ENCODE results near the gene AKNAD1. TPM values are rescaled to one million over a fixed set of nuclear protein-coding genes. Genes with fewer than 3 reads are reported as not detected.
A peak's percentile ranks its signal among the peaks of the same experiment; 100 is the strongest.

Gene AKNAD1
- total and polyA plus RNA-seq, 2 of the 4 experiments (the other 2 are of a cell fraction): 0.07 to 0.18 TPM

DNA sequence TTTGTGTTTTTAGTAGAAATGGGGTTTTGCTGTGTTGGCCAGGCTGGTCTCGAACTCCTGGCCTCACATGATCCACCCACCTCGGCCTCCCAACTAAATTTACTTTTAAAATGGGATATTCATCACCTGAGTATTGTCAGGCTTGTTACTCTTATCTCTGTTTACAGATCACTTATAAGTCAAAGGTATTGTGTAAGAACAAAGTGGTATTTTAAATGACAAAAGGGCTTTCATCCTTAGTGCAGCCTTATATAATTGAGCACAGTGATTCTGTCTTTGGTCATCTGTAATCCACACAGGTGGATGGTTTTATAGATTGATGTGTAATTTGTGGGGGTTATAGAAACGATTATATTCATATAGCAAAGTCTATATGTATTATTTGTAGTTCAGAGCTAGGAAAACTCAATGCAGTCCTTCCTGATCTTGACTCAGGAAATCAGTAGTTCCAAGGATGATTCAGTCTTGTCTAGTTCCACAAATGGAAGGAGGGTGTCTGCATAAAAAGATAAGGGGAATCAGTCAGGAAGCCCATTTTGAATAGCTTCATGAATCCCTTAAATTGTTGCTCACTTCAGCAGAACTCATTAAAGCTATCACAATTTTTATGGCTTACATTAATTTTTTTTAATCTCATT, 75.8 kb downstream of the AKNAD1 start:
- TF ChIP-seq CEBPB (IDR thresholded peaks at IDR 0.05; ENCODE audit: low read depth, low read length): 0 out of 2 replicates have a peak, but pooled peaks have one; percentile 17
- no peak for TF ChIP-seq MAFK (IDR thresholded peaks at IDR 0.05; ENCODE audit: low read depth, low read length)
- no peak overlapping the region for H3K18ac ChIP-seq (ENCODE audit: low read depth, low read length)
- no peak overlapping the region for H3K56ac ChIP-seq (ENCODE audit: extremely low read depth, insufficient read depth, low read length)
- H4K8ac ChIP-seq (ENCODE audit: low read depth in 2 of 2, low read length in 2 of 2): no peak overlapping the region
- no peak overlapping the region for H2BK20ac ChIP-seq (ENCODE audit: low read depth, low read length)
- H3K36me3 ChIP-seq (ENCODE audit: control insufficient read depth, insufficient read depth, low read length): peaks cover 27% of the 10 kb centered on the region
- H3K79me1 ChIP-seq (ENCODE audit: low read depth in 1 of 2, low read length in 2 of 2): no peaks in the 10 kb centered on the region; a peak in 1 of 4 replicates
- H3K4ac ChIP-seq (ENCODE audit: low read depth, low read length): no peak overlapping the region
- H3K4me1 ChIP-seq (ENCODE audit: control insufficient read depth, insufficient read depth, low read length): no peaks in the 10 kb centered on the region
- H2BK5ac ChIP-seq (ENCODE audit: low read depth, low read length, poor library complexity, severe bottlenecking): no peak overlapping the region
- POLR2A ChIA-PET (ENCODE audit: unreplicated experiment): no interaction called here
- H2AFZ ChIP-seq (replicated peaks; ENCODE audit: low read length, poor library complexity): no peak overlapping the region
- H3K27ac ChIP-seq (ENCODE audit: insufficient read depth, low read length): no peak overlapping the region
- intact Hi-C loops (cut with micrococcal nuclease): no loop called here
- no peak overlapping the region for H3K14ac ChIP-seq (replicated peaks; ENCODE audit: low read depth, low read length)
- no peak overlapping the region for H3K23ac ChIP-seq (ENCODE audit: low read depth, low read length)
- DNase-seq (no peak), ATAC-seq (ENCODE audit: low read depth) (no peak)
- H3K4me3 ChIP-seq (ENCODE audit: insufficient read depth, low read depth, low read length): no peak overlapping the region
- no peak overlapping the region for H2BK15ac ChIP-seq (ENCODE audit: low read depth, low read length)
- in situ Hi-C loops (cut with MboI; ENCODE audit: low sequenced_read_pairs): no loop called here
- H2AK9ac ChIP-seq (replicated peaks; ENCODE audit: low read depth, low read length, poor library complexity): no peak overlapping the region
- CTCF ChIA-PET: no interaction called here
- peaks cover 9% of the 10 kb centered on the region for H3K9me3 ChIP-seq (ENCODE audit: control insufficient read depth, insufficient read depth, low read length)
- no peak overlapping the region for H2BK120ac ChIP-seq (ENCODE audit: low read depth, low read length)
- WGBS, 2 experiments (ENCODE audit: extremely low coverage in 2 of 2, insufficient read length in 1 of 2): no CpG with 5 or more reads among the region's 3 CpGs
- no peak overlapping the region for H3K4me2 ChIP-seq (ENCODE audit: low read depth, low read length)
- no TSS peak for BruUV-seq (replicated peaks)
- no peaks in the 10 kb centered on the region for H4K20me1 ChIP-seq (ENCODE audit: insufficient read depth, low read length)
- no peaks in the 10 kb centered on the region for H3K27me3 ChIP-seq (ENCODE audit: control insufficient read depth, insufficient read depth, low read length)
- no peak overlapping the region for H4K5ac ChIP-seq (ENCODE audit: low read depth, low read length)
- H4K91ac ChIP-seq (ENCODE audit: insufficient read depth, low read depth, low read length): no peak overlapping the region
- no peak overlapping the region for H2AK5ac ChIP-seq (ENCODE audit: low read depth, low read length)
- dilution Hi-C loops (cut with HindIII; ENCODE audit: low sequenced_read_pairs, unreplicated experiment): no loop called here
- H3K9me1 ChIP-seq (ENCODE audit: insufficient read depth, low read length): no peaks in the 10 kb centered on the region
- H3K9ac ChIP-seq (ENCODE audit: low read depth, low read length): no peak overlapping the region

Data from IMR-90 (cell line).